H1 (cell line): ENCODE measurements around the gene ZNF398. TPM values are rescaled to one million over a fixed set of nuclear protein-coding genes. Genes with fewer than 3 reads are reported as not detected.

Source experiments
- CTCF ChIA-PET: fragments of 300-600 bp; sonication (Branson Sonifier 250); formaldehyde crosslinking; loops from one replicate; lab custom pipeline; 2021; ENCODE audit not compliant: partially characterized antibody; lab: Charles Lee
- POLR2A ChIA-PET: fragments of 300-600 bp; sonication (Branson Sonifier 250); formaldehyde crosslinking; loops from one replicate; lab custom pipeline; 2021; ENCODE audit warnings: inconsistent platforms; ENCODE audit not compliant: partially characterized antibody; lab: Charles Lee
- DNase-seq, 2 experiments: peaks; one replicate each; pipeline versions ENCODE4 v3.0.0 to v3.0.0-alpha.2; 2010 to 2022; ENCODE audit warnings: low spot score in 2 of 2, low read depth in 1 of 2, mixed read lengths in 1 of 2
- FAIRE-seq: peaks from 2 replicates; lab custom pipeline; 2011; peaks lifted over from hg19 to GRCh38; lab: Jason Lieb, UNC
- H2AFZ ChIP-seq: 2 replicates; pipeline ENCODE4 v1.8.1; 2012; ENCODE audit warnings: low read length, inconsistent platforms
- H2AK5ac ChIP-seq: 2 replicates; pipeline ENCODE4 v1.6.1; 2013; ENCODE audit warnings: low read depth, low read length
- H2BK120ac ChIP-seq: replicated peaks from 2 replicates; pipeline ENCODE3; 2013; ENCODE audit warnings: low read depth, low read length, inconsistent platforms
- H2BK12ac ChIP-seq: 2 replicates; pipeline ENCODE4 v1.6.1; 2013; ENCODE audit warnings: low read depth, low read length
- H2BK15ac ChIP-seq: 2 replicates; pipeline ENCODE4 v1.6.1; 2013; ENCODE audit warnings: low read length
- H2BK20ac ChIP-seq: 2 replicates; pipeline ENCODE4 v1.6.1; 2013; ENCODE audit warnings: low read length
- H2BK5ac ChIP-seq: 2 replicates; pipeline ENCODE4 v1.6.1; 2013; ENCODE audit warnings: low read depth, low read length
- H3K14ac ChIP-seq: 2 replicates; pipeline ENCODE4 v1.6.1; 2013; ENCODE audit warnings: inconsistent platforms; ENCODE audit not compliant: insufficient read length
- H3K18ac ChIP-seq: 2 replicates; pipeline ENCODE4 v1.6.1; 2013; ENCODE audit warnings: low read length; ENCODE audit errors: extremely low read depth
- H3K23ac ChIP-seq: 2 replicates; pipeline ENCODE4 v1.6.1; 2013; ENCODE audit warnings: inconsistent platforms; ENCODE audit not compliant: insufficient read length
- H3K23me2 ChIP-seq: 2 replicates; pipeline ENCODE4 v1.6.1; 2013; ENCODE audit warnings: low read depth, low read length
- H3K27ac ChIP-seq: 2 replicates; pipeline ENCODE4 v1.6.1; 2011; ENCODE audit warnings: low read depth, low read length, inconsistent platforms
- H3K27me3 ChIP-seq, 4 experiments: replicated peaks in 1 of 4; 1 replicate in 1 of 4; 2 replicates in 3 of 4; pipeline versions ENCODE4 v1.6.1 to v1.8.1; 2011 to 2013; ENCODE audit warnings: low read length in 3 of 4, mild to moderate bottlenecking in 3 of 4, inconsistent platforms in 2 of 4, mixed read lengths in 2 of 4, moderate library complexity in 1 of 4; ENCODE audit not compliant: control insufficient read depth in 3 of 4, insufficient read depth in 3 of 4; ENCODE audit errors: extremely low read depth in 1 of 4
- H3K36me3 ChIP-seq, 4 experiments: 2 replicates each; pipeline versions ENCODE4 v1.6.1 to v1.8.1; 2011 to 2013; ENCODE audit warnings: mild to moderate bottlenecking in 4 of 4, low read length in 3 of 4, moderate library complexity in 2 of 4, control low read depth in 1 of 4, inconsistent platforms in 1 of 4; ENCODE audit not compliant: insufficient read depth in 4 of 4, control insufficient read depth in 2 of 4
- H3K4ac ChIP-seq: replicated peaks from 2 replicates; pipeline ENCODE3; 2013; ENCODE audit warnings: low read length, low read depth, mixed read lengths, inconsistent platforms; ENCODE audit not compliant: insufficient read length
- H3K4me1 ChIP-seq, 4 experiments: replicated peaks in 1 of 4; 1 replicate in 1 of 4; 2 replicates in 3 of 4; pipeline versions ENCODE4 v1.6.1 to v1.8.1; 2011 to 2013; ENCODE audit warnings: low read length in 3 of 4, inconsistent platforms in 2 of 4, mixed read lengths in 1 of 4; ENCODE audit not compliant: insufficient read depth in 4 of 4, control insufficient read depth in 3 of 4
- H3K4me2 ChIP-seq, 2 experiments: 2 replicates each; pipeline versions ENCODE4 v1.6.1 to v1.8.1; 2011 to 2013; ENCODE audit warnings: low read depth in 2 of 2, low read length in 2 of 2, control low read depth in 1 of 2, inconsistent platforms in 1 of 2, mild to moderate bottlenecking in 1 of 2; ENCODE audit not compliant: insufficient read depth in 1 of 2
- H3K4me3 ChIP-seq, 4 experiments: fragments of 200-600, 300-600 bp in 1 of 4; sonication (generic), shearing (Covaris generic), sonication (Bioruptor Twin) in 1 of 4; 2 replicates each; pipeline versions ENCODE4 v1.5.1 to v1.8.1; 2011 to 2016; ENCODE audit warnings: low read length in 4 of 4, low read depth in 3 of 4, control low read depth in 2 of 4, inconsistent platforms in 2 of 4, mild to moderate bottlenecking in 2 of 4, mixed read lengths in 1 of 4, moderate library complexity in 1 of 4; ENCODE audit not compliant: insufficient read depth in 2 of 4; ENCODE audit errors: extremely low read depth in 1 of 4
- H3K56ac ChIP-seq: replicated peaks from 2 replicates; pipeline ENCODE3; 2013; ENCODE audit warnings: low read depth, mild to moderate bottlenecking, mixed read lengths, low read length, inconsistent platforms; ENCODE audit not compliant: insufficient read length
- H3K79me1 ChIP-seq: 2 replicates; pipeline ENCODE4 v1.6.1; 2013; ENCODE audit warnings: low read depth, low read length, control low read depth
- H3K79me2 ChIP-seq, 2 experiments: 2 replicates each; pipeline versions ENCODE4 v1.6.1 to v1.8.1; 2012 to 2013; ENCODE audit warnings: low read length in 2 of 2, mild to moderate bottlenecking in 2 of 2, inconsistent platforms in 1 of 2; ENCODE audit not compliant: insufficient read depth in 2 of 2, control insufficient read depth in 1 of 2
- H3K9ac ChIP-seq, 4 experiments: replicated peaks in 1 of 4; 1 replicate in 1 of 4; 2 replicates in 3 of 4; pipeline versions ENCODE4 v1.6.1 to v1.8.1; 2011 to 2013; ENCODE audit warnings: low read depth in 3 of 4, low read length in 3 of 4, control low read depth in 2 of 4, mild to moderate bottlenecking in 2 of 4, moderate library complexity in 2 of 4, inconsistent platforms in 1 of 4; ENCODE audit errors: extremely low read depth in 1 of 4
- H3K9me3 ChIP-seq, 2 experiments: 2 replicates each; pipeline versions ENCODE4 v1.6.1 to v1.8.1; 2012 to 2013; ENCODE audit warnings: mild to moderate bottlenecking in 2 of 2, moderate library complexity in 2 of 2, control low read depth in 1 of 2, inconsistent platforms in 1 of 2, low read depth in 1 of 2, low read length in 1 of 2, mixed read lengths in 1 of 2; ENCODE audit not compliant: insufficient read depth in 2 of 2
- H4K20me1 ChIP-seq, 2 experiments: replicated peaks in 1 of 2; 2 replicates each; pipeline versions ENCODE3 to v1.8.1; 2011 to 2013; ENCODE audit warnings: inconsistent platforms in 2 of 2, low read length in 2 of 2, mild to moderate bottlenecking in 1 of 2; ENCODE audit not compliant: insufficient read depth in 2 of 2, control insufficient read depth in 1 of 2
- H4K5ac ChIP-seq: 2 replicates; pipeline ENCODE4 v1.6.1; 2013; ENCODE audit warnings: low read length, low read depth, mixed read lengths, inconsistent platforms; ENCODE audit not compliant: insufficient read length
- H4K8ac ChIP-seq: 2 replicates; pipeline ENCODE4 v1.8.0; 2013; ENCODE audit warnings: mild to moderate bottlenecking, moderate library complexity, low read length, inconsistent platforms; ENCODE audit not compliant: insufficient read depth; ENCODE audit errors: extremely low read depth
- H4K91ac ChIP-seq: replicated peaks from 2 replicates; pipeline ENCODE3; 2013; ENCODE audit warnings: low read length, mixed read lengths, inconsistent platforms; ENCODE audit not compliant: insufficient read length
- BACH1 ChIP-seq: IDR thresholded peaks from 2 replicates; pipeline ENCODE4 v1.6.1; 2012; ENCODE audit warnings: low read length, improper control_type of control experiment
- BCL11A ChIP-seq, 2 experiments: IDR thresholded peaks; one replicate each; pipeline ENCODE4 v1.6.1; 2011; ENCODE audit warnings: low read depth in 2 of 2, low read length in 2 of 2, mild to moderate bottlenecking in 2 of 2
- CTCF ChIP-seq, 3 experiments: IDR thresholded peaks; 1 replicate in 2 of 3; 2 replicates in 1 of 3; pipeline versions ENCODE4 v1.5.1 to v1.6.1; 2011; ENCODE audit warnings: low read length in 3 of 3, mild to moderate bottlenecking in 3 of 3, inconsistent platforms in 2 of 3, low read depth in 1 of 3, moderate library complexity in 1 of 3; ENCODE audit not compliant: insufficient read depth in 1 of 3; ENCODE audit errors: control extremely low read depth in 1 of 3
- JUND ChIP-seq: IDR thresholded peaks from 2 replicates; pipeline ENCODE4 v1.6.1; 2011; ENCODE audit warnings: mild to moderate bottlenecking, improper control_type of control experiment, low read length
- KDM5A ChIP-seq: fragments of 200-600 bp; IDR thresholded peaks from 2 replicates; pipeline ENCODE4 v1.7.1; 2012; ENCODE audit warnings: mild to moderate bottlenecking, low read length, inconsistent platforms, mixed read lengths
- NRF1 ChIP-seq: IDR thresholded peaks from 2 replicates; pipeline ENCODE4 v1.6.1; 2011; ENCODE audit warnings: mild to moderate bottlenecking, low read depth, low read length, improper control_type of control experiment
- POLR2AphosphoS5 ChIP-seq: IDR thresholded peaks from 2 replicates; pipeline ENCODE4 v1.6.1; 2011; ENCODE audit warnings: low read depth, low read length
- RBBP5 ChIP-seq: IDR thresholded peaks from 2 replicates; pipeline ENCODE4 v1.7.1; 2012; ENCODE audit warnings: low read depth, mild to moderate bottlenecking, inconsistent platforms, low read length, moderate library complexity, borderline replicate concordance
- SIN3A ChIP-seq, 2 experiments: IDR thresholded peaks in 1 of 2; conservative IDR thresholded peaks in 1 of 2; 2 replicates each; pipeline ENCODE4 v1.6.1; 2011 to 2012; ENCODE audit warnings: low read length in 2 of 2, improper control_type of control experiment in 1 of 2, low read depth in 1 of 2, mild to moderate bottlenecking in 1 of 2
- SP2 ChIP-seq: IDR thresholded peaks from 2 replicates; pipeline ENCODE4 v1.6.1; 2012; ENCODE audit warnings: mild to moderate bottlenecking, low read length, inconsistent platforms
- TEAD4 ChIP-seq: IDR thresholded peaks from 2 replicates; pipeline ENCODE4 v1.6.1; 2012; ENCODE audit warnings: low read depth, low read length, inconsistent platforms, mixed read lengths
- WGBS, 2 experiments: shearing (Covaris generic) in 1 of 2; methylation state at CpG; one replicate each; pipeline versions ENCODE4 v1.1.6 to v1.1.7; 2013 to 2015; ENCODE audit warnings: low lambda C conversion rate in 2 of 2, mixed read lengths in 2 of 2, inconsistent platforms in 1 of 2, low coverage in 1 of 2, missing lambda C conversion rate in 1 of 2; ENCODE audit not compliant: insufficient replicate concordance in 2 of 2, insufficient coverage in 1 of 2, insufficient read length in 1 of 2; ENCODE audit errors: extremely low coverage in 1 of 2, missing lambda C conversion rate in 1 of 2; 5-methylcytosine and 5-hydroxymethylcytosine counted together
- polyA plus RNA-seq, 7 experiments: library from polyadenylated mRNA; depleted of rRNA in 3 of 7; stranded (reverse) in 5 of 7; unstranded in 2 of 7; fragments of >200 nt in 5 of 7; fragments of 200-250 nt in 2 of 7; gene quantifications; 1 replicate in 5 of 7; 2 replicates in 1 of 7; 4 replicates in 1 of 7; pipeline versions ENCODE4 v1.2.1 to v1.2.3, GENCODE V29; 2011 to 2013; ENCODE audit warnings: missing spikeins in 2 of 7, mixed read lengths in 2 of 7
- total RNA-seq: library from RNA; stranded (reverse); fragmentation: NEBNext Ultra II Directional; extraction: Animal tissue kit (Norgen Biotek cat#: 25700); gene quantifications from 2 replicates; pipeline ENCODE4 v1.2.1, GENCODE V29; 2021

Gene ZNF398
- total and polyA plus RNA-seq, 2 of the 8 experiments (the other 6 are each of a cell fraction or from before 2014, with no cell fraction given): 52.7 to 63.5 TPM

DNA sequence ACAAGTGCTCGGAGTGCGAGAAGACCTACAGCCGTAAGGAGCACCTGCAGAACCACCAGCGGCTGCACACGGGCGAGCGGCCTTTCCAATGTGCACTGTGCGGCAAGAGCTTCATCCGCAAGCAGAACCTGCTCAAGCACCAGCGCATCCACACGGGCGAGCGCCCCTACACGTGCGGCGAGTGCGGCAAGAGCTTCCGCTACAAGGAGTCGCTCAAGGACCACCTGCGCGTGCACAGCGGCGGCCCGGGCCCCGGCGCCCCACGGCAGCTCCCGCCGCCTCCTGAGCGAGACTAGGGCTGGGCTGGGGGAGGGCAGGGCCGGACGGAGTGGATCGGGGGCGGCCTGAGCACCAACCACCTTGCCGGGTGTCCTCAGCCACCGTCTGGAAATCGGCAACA, 77.1 kb downstream of the ZNF398 start:
- H3K23ac ChIP-seq: no peak overlapping the region
- H3K14ac ChIP-seq: no peak overlapping the region
- H3K79me2 ChIP-seq: no peaks in the 10 kb centered on the region
- H3K79me1 ChIP-seq: peaks cover 2% of the 10 kb centered on the region; the same call in 1 of the 2 replicates
- 95% methylated on average over 33 of the region's 37 CpGs; no CpG with 5 or more reads in 1 of the 2 experiments for WGBS, 2 experiments
- no peaks in the 10 kb centered on the region for H3K23me2 ChIP-seq
- H2AK5ac ChIP-seq: no peak overlapping the region
- H3K9ac ChIP-seq: no peak overlapping the region
- no peak overlapping the region for H3K4me3 ChIP-seq
- H4K5ac ChIP-seq: no peak overlapping the region
- no peaks in the 10 kb centered on the region for H3K27me3 ChIP-seq
- H3K18ac ChIP-seq: no peak overlapping the region
- no peaks in the 10 kb centered on the region for H3K9me3 ChIP-seq
- no peak overlapping the region for H3K4me2 ChIP-seq
- no peak overlapping the region for H3K4ac ChIP-seq
- ChIA-PET POLR2A (interaction anchor here (0.9 to 1.2 kb wide), 2 partner anchors 9 to 33 kb away, joined by 3 to 6 read pairs; no protein-coding TSS in a partner anchor), CTCF (interaction anchor here (0.8 to 1.1 kb wide), 5 partner anchors 15 to 99 kb away, joined by 3 to 5 read pairs (median 3); no protein-coding TSS in a partner anchor)
- no peak overlapping the region for H2AFZ ChIP-seq
- H3K4me1 ChIP-seq: no peaks in the 10 kb centered on the region; a peak in 1 of 7 replicates
- H2BK20ac ChIP-seq: no peak overlapping the region
- no peak overlapping the region for H4K91ac ChIP-seq
- H3K36me3 ChIP-seq: peaks cover 0 to 25% (median 7%) of the 10 kb centered on the region in 4 experiments; a peak in 6 of 8 replicates
- FAIRE-seq: no peak
- DNase-seq: no peak
- no peak overlapping the region for H2BK12ac ChIP-seq
- peak overlapping the region; percentile 51; the same call in 1 of the 2 replicates for H4K8ac ChIP-seq
- peaks cover 0 to 10% of the 10 kb centered on the region in 2 experiments for H4K20me1 ChIP-seq
- H2BK5ac ChIP-seq: no peak overlapping the region
- no peak overlapping the region for H2BK15ac ChIP-seq
- no peak overlapping the region for H2BK120ac ChIP-seq
- H3K27ac ChIP-seq: no peak overlapping the region
- no peak overlapping the region for H3K56ac ChIP-seq
- TF ChIP-seq RBBP5 (no peak), POLR2AphosphoS5 (no peak), SP2 (no peak), JUND (no peak), NRF1 (no peak), BCL11A (IDR thresholded peaks at IDR 0.05; ENCODE audit: low read depth in 2 of 2, low read length in 2 of 2) (no peak), KDM5A (no peak), TEAD4 (no peak), BACH1 (no peak), SIN3A (conservative IDR thresholded peaks at IDR 0.05 in 1 of 2, IDR thresholded peaks at IDR 0.05 in 1 of 2; ENCODE audit: low read depth in 1 of 2, low read length in 2 of 2) (no peak), CTCF (IDR thresholded peaks at IDR 0.05; ENCODE audit: control extremely low read depth in 1 of 3, insufficient read depth in 1 of 3, low read depth in 1 of 3, low read length in 3 of 3) (no peak)
